SH-SY5Y (cell line): ENCODE results near the gene LY6G5C.

Experiments used
- GATA2 ChIP-seq: IDR thresholded peaks from 2 replicates; pipeline ENCODE4 v1.6.1; 2011; ENCODE audit warnings: mild to moderate bottlenecking, low read depth, low read length
- GATA3 ChIP-seq: IDR thresholded peaks from 2 replicates; pipeline ENCODE4 v1.6.1; 2011; ENCODE audit warnings: low read depth, mild to moderate bottlenecking, low read length, moderate library complexity

GRCh38 chr6:31639043-31639442 lies 41.8 kb downstream of the LY6G5C start:
- TF ChIP-seq GATA2, result no peak
- no peak for TF ChIP-seq GATA3
